Neural cell (in vitro differentiated cells): ENCODE measurements around the gene WDR33. TPM values are rescaled to one million over a fixed set of nuclear protein-coding genes. Genes with fewer than 3 reads are reported as not detected.

Source experiments
- H2AFZ ChIP-seq: fragments of 200-600, 300-800 bp; sonication (generic), shearing (Covaris generic); 2 replicates; pipeline ENCODE4 v1.6.0; 2014; ENCODE audit warnings: low read depth, mild to moderate bottlenecking, antibody characterized with exemption, low read length, moderate library complexity
- H3F3A ChIP-seq: fragments of 200-600 bp; shearing (Covaris generic); 2 replicates; pipeline ENCODE4 v1.6.1; 2016; ENCODE audit warnings: mild to moderate bottlenecking, moderate library complexity, mixed read lengths, antibody characterized with exemption, low read length; ENCODE audit not compliant: insufficient read depth, poor library complexity, severe bottlenecking
- H3K27ac ChIP-seq: fragments of 200-600, 300-800 bp; sonication (generic), shearing (Covaris generic); 2 replicates; pipeline ENCODE4 v1.5.1; 2014; ENCODE audit warnings: mild to moderate bottlenecking, low read length, moderate library complexity
- H3K27me3 ChIP-seq: fragments of 300-800, 200-600 bp; sonication (generic), shearing (Covaris generic); 2 replicates; pipeline ENCODE4 v1.6.0; 2014; ENCODE audit warnings: mild to moderate bottlenecking, low read depth, low read length, moderate library complexity; ENCODE audit not compliant: insufficient read depth
- H3K36me3 ChIP-seq: fragments of 300-800, 200-600 bp; sonication (generic), shearing (Covaris generic); 2 replicates; pipeline ENCODE4 v1.5.1; 2014; ENCODE audit warnings: mild to moderate bottlenecking, antibody characterized with exemption, low read length, moderate library complexity; ENCODE audit not compliant: insufficient read depth
- H3K4me2 ChIP-seq: fragments of 300-800, 200-600 bp; sonication (generic), shearing (Covaris generic); 2 replicates; pipeline ENCODE4 v1.6.0; 2014; ENCODE audit warnings: mild to moderate bottlenecking, low read length
- H3K4me3 ChIP-seq: fragments of 300-800, 200-600 bp; sonication (generic), shearing (Covaris generic); 2 replicates; pipeline ENCODE4 v1.5.1; 2014; ENCODE audit warnings: mild to moderate bottlenecking, low read length, moderate library complexity
- H3K79me2 ChIP-seq: fragments of 200-600 bp; shearing (Covaris generic); replicated peaks from 2 replicates; pipeline ENCODE4 v1.6.0; 2014; ENCODE audit warnings: mild to moderate bottlenecking, low read length, moderate library complexity; ENCODE audit not compliant: insufficient read depth
- H3K9ac ChIP-seq: fragments of 300-800, 200-600 bp; sonication (generic), shearing (Covaris generic); 2 replicates; pipeline ENCODE4 v1.6.1; 2016; ENCODE audit warnings: mild to moderate bottlenecking, low read length, mixed read lengths
- H3K9me2 ChIP-seq: fragments of 200-600 bp; shearing (Covaris generic); 2 replicates; pipeline ENCODE4 v1.6.1; 2016; ENCODE audit warnings: mild to moderate bottlenecking, low read length, mixed read lengths; ENCODE audit not compliant: insufficient read depth
- H3K9me3 ChIP-seq: fragments of 200-600, 300-800 bp; sonication (generic), shearing (Covaris generic); 2 replicates; pipeline ENCODE4 v1.6.1; 2016; ENCODE audit warnings: mild to moderate bottlenecking, mixed run types, low read length, moderate library complexity, mixed read lengths
- H4K20me1 ChIP-seq: fragments of 200-600 bp; shearing (Covaris generic); 2 replicates; pipeline ENCODE4 v1.6.1; 2016; ENCODE audit warnings: mild to moderate bottlenecking, mixed run types; ENCODE audit not compliant: insufficient read depth
- EZH2 ChIP-seq: fragments of 200-600, 300-800 bp; shearing (Covaris generic), sonication (generic); IDR thresholded peaks from 2 replicates; pipeline ENCODE4 v1.6.1; 2014; ENCODE audit warnings: antibody characterized with exemption, low read length, borderline replicate concordance, mild to moderate bottlenecking; ENCODE audit not compliant: insufficient read depth, poor library complexity, severe bottlenecking
- MXI1 ChIP-seq: fragments of 450-650 bp; conservative IDR thresholded peaks from 2 replicates; pipeline ENCODE4 v1.6.1; 2014; ENCODE audit warnings: antibody characterized with exemption, mild to moderate bottlenecking; ENCODE audit not compliant: poor library complexity, severe bottlenecking
- POLR2AphosphoS5 ChIP-seq: IDR thresholded peaks from 2 replicates; pipeline ENCODE4 v1.6.1; 2012
- SMC3 ChIP-seq: fragments of 450-650 bp; conservative IDR thresholded peaks from 2 replicates; pipeline ENCODE4 v1.6.1; 2014; ENCODE audit warnings: antibody characterized with exemption, mild to moderate bottlenecking, moderate library complexity; ENCODE audit not compliant: poor library complexity
- TAF1 ChIP-seq: IDR thresholded peaks from 2 replicates; pipeline ENCODE4 v1.6.1; 2012; ENCODE audit warnings: low read depth
- polyA plus RNA-seq: library from polyadenylated mRNA; depleted of rRNA; stranded (reverse); fragments of >200 nt; gene quantifications from 2 replicates; pipeline ENCODE4 v1.2.3, GENCODE V29; 2014
- small RNA-seq, 3 experiments: library from RNA; depleted of rRNA; stranded (forward); fragments of <200 nt; gene quantifications; one replicate each; pipeline ENCODE3, GENCODE V24; 2012
- TF ChIP-seq, protein P1 (sequence below): IDR thresholded peaks from 2 replicates; pipeline ENCODE4 v1.6.1; 2012; ENCODE audit warnings: borderline replicate concordance

The WDR33 gene
- polyA plus RNA-seq, 1 donor from 2014 or later = 58.7 TPM

DNA sequence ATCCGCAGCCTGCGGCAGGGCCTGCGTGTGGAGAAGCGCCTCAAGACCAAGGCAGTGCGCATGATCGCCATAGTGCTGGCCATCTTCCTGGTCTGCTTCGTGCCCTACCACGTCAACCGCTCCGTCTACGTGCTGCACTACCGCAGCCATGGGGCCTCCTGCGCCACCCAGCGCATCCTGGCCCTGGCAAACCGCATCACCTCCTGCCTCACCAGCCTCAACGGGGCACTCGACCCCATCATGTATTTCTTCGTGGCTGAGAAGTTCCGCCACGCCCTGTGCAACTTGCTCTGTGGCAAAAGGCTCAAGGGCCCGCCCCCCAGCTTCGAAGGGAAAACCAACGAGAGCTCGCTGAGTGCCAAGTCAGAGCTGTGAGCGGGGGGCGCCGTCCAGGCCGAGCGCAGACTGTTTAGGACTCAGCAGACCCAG is 159.6 kb downstream of the WDR33 start:
- Histone ChIP-seq H3K27me3 (no peaks in the 10 kb centered on the region), H4K20me1 (no peaks in the 10 kb centered on the region), H2AFZ (no peak overlapping the region), H3K9me3 (no peaks in the 10 kb centered on the region), H3K27ac (no peak overlapping the region), H3K4me2 (no peak overlapping the region), H3K9me2 (no peaks in the 10 kb centered on the region), H3F3A (no peaks in the 10 kb centered on the region), H3K36me3 (no peaks in the 10 kb centered on the region), H3K79me2 (no peaks in the 10 kb centered on the region), H3K9ac (no peak overlapping the region), H3K4me3 (no peak overlapping the region)
- TF ChIP-seq MXI1 (no peak), SMC3 (no peak), POLR2AphosphoS5 (no peak), TAF1 (no peak), EZH2 (no peak)
- TF ChIP-seq, protein P1, sequence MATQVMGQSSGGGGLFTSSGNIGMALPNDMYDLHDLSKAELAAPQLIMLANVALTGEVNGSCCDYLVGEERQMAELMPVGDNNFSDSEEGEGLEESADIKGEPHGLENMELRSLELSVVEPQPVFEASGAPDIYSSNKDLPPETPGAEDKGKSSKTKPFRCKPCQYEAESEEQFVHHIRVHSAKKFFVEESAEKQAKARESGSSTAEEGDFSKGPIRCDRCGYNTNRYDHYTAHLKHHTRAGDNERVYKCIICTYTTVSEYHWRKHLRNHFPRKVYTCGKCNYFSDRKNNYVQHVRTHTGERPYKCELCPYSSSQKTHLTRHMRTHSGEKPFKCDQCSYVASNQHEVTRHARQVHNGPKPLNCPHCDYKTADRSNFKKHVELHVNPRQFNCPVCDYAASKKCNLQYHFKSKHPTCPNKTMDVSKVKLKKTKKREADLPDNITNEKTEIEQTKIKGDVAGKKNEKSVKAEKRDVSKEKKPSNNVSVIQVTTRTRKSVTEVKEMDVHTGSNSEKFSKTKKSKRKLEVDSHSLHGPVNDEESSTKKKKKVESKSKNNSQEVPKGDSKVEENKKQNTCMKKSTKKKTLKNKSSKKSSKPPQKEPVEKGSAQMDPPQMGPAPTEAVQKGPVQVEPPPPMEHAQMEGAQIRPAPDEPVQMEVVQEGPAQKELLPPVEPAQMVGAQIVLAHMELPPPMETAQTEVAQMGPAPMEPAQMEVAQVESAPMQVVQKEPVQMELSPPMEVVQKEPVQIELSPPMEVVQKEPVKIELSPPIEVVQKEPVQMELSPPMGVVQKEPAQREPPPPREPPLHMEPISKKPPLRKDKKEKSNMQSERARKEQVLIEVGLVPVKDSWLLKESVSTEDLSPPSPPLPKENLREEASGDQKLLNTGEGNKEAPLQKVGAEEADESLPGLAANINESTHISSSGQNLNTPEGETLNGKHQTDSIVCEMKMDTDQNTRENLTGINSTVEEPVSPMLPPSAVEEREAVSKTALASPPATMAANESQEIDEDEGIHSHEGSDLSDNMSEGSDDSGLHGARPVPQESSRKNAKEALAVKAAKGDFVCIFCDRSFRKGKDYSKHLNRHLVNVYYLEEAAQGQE = no peak

Small RNAs within 50 kb of the gene (small RNA-seq; reads per million reads assigned to genes)
- gene RF00017 (0 reads per million in 3 experiments), gene RF00019 (0 to 1.2 (median 0) reads per million in 3 experiments), gene RNU6-395P (0 reads per million in 3 experiments), gene RNY4P7 (2.1 to 4.4 (median 3.5) reads per million in 3 experiments)

Other genes starting within 250 kb of the WDR33 start
- gene GPR17, start 165.0 kb downstream of the WDR33 start, polyA plus RNA-seq = not detected in 2 replicates
- gene LIMS2, start 135.6 kb downstream of the WDR33 start, polyA plus RNA-seq = not detected in 2 replicates
- 6.2 and 6.9 TPM in 2 replicates for gene SFT2D3, start 109.7 kb downstream of the WDR33 start, polyA plus RNA-seq
- 20.8 and 27.2 TPM in 2 replicates for gene POLR2D, start 47.0 kb upstream of the WDR33 start, polyA plus RNA-seq
- 19.5 and 23.3 TPM in 2 replicates for gene AMMECR1L, start 74.8 kb upstream of the WDR33 start, polyA plus RNA-seq
- 5.6 and 5.8 TPM in 2 replicates for gene SAP130, start 216.9 kb upstream of the WDR33 start, polyA plus RNA-seq